ENCODE results near the gene EFCAB11.

The EFCAB11 gene

DNA sequence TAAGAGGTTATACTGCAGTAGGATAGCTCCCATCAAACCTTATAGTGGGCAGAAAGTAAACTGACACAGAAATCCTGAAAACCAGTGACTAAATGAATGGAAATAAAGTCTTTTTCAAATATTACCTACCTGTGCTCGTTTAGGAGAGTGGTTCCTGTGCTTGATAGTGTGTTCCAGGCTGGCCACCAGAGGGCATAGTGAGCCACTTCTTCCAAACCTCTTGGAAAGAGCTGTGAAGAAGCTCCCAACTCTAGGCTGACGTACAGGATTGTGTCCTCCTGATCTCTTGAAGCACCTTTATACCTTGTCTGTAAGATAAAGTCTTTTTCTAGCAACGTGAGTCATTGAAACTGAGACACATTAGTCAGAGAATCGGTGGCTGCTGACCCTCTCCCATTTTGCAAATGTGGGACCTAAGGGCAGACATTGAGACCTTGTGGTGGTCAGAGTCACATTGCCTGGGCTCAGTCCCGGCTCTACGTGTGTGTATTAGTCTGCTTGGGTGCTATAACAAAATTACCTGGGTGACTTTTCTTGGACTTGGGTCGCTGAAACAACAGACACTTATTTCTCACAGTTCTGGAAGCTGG lies 18.8 kb upstream of the EFCAB11 start:
- no peaks in the 10 kb centered on the region for H3K27me3 ChIP-seq (ENCODE audit: insufficient read depth, insufficient read length)
- no peak for TF ChIP-seq ZNF274 (IDR thresholded peaks at IDR 0.05; ENCODE audit: low read depth, low read length)
- TF ChIP-seq SUZ12 (IDR thresholded peaks at IDR 0.05; ENCODE audit: extremely low read depth, insufficient read depth, insufficient read length), result no peak
- TF ChIP-seq YY1 (IDR thresholded peaks at IDR 0.05; ENCODE audit: insufficient read depth, insufficient read length), result no peak
- no peaks in the 10 kb centered on the region for H3K9me3 ChIP-seq (ENCODE audit: insufficient read depth, low read length)
- no peaks in the 10 kb centered on the region for H3K4me1 ChIP-seq (ENCODE audit: insufficient read depth, insufficient read length)
- DNase-seq (ENCODE audit: low read depth, low spot score), result peak; percentile 42
- H3K4me3 ChIP-seq (ENCODE audit: insufficient read length, low read depth), result no peak overlapping the region
- H3K9ac ChIP-seq (ENCODE audit: insufficient read length, low read depth), result no peak overlapping the region
- peaks cover 69% of the 10 kb centered on the region for H3K36me3 ChIP-seq (ENCODE audit: insufficient read depth, insufficient read length, low read length)

DNA sequence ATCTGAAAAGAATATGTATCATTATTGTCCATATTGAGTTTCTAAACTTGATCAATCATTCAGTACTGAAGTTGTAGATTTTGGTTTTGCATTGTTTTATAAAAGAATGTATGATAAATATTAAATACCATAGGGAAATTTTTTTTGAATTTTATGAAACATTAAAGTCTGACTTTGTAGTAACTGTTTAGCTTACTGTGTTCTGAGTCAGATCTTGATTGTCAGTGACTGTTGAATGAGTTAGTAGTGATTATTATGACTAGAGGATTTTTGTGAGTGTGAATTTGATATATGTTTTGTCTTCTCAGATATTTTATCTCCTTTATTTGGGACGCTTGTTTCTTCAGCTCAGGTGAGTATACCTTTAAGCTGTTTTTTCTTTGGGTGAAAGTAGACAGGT lies 11.3 kb upstream of the EFCAB11 start:
- Histone ChIP-seq H3K4me1 (ENCODE audit: insufficient read depth, insufficient read length) (no peaks in the 10 kb centered on the region), H3K27me3 (ENCODE audit: insufficient read depth, insufficient read length) (no peaks in the 10 kb centered on the region), H3K9me3 (ENCODE audit: insufficient read depth, low read length) (no peaks in the 10 kb centered on the region), H3K36me3 (ENCODE audit: insufficient read depth, insufficient read length, low read length) (peaks cover 74% of the 10 kb centered on the region), H3K9ac (ENCODE audit: insufficient read length, low read depth) (no peak overlapping the region), H3K4me3 (ENCODE audit: insufficient read length, low read depth) (no peak overlapping the region)
- DNase-seq (ENCODE audit: low read depth, low spot score), result no peak
- TF ChIP-seq SUZ12 (IDR thresholded peaks at IDR 0.05; ENCODE audit: extremely low read depth, insufficient read depth, insufficient read length) (no peak), ZNF274 (IDR thresholded peaks at IDR 0.05; ENCODE audit: low read depth, low read length) (no peak), YY1 (IDR thresholded peaks at IDR 0.05; ENCODE audit: insufficient read depth, insufficient read length) (no peak)

DNA sequence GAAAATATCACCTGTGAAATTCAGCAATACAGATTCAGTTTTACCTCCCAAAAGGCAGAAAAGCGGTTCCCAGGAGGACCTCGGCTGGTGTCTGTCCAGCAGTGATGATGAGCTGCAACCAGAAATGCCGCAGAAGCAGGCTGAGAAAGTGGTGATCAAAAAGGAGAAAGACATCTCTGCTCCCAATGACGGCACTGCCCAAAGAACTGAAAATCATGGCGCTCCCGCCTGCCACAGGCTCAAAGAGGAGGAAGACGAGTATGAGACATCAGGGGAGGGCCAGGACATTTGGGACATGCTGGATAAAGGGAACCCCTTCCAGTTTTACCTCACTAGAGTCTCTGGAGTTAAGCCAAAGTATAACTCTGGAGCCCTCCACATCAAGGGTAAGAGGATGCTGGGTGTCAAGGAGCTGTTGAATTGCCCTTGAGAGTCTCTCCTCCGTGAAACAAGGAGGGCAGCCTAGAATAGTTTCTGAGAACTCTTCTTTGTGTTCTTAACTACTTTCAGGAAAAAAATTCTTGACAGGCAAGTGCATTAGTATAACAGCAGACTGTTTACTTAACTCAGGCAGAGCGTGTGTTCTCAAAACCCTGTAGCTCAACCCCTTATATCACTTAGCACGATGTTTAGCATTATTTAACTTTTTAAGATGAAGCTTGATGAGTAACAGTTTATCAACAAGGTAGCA lies 8.9 kb upstream of the EFCAB11 start:
- Histone ChIP-seq H3K4me1 (ENCODE audit: insufficient read depth, insufficient read length) (no peaks in the 10 kb centered on the region), H3K4me3 (ENCODE audit: insufficient read length, low read depth) (no peak overlapping the region), H3K9me3 (ENCODE audit: insufficient read depth, low read length) (peaks cover 1% of the 10 kb centered on the region; the same call in 1 of the 2 replicates), H3K36me3 (ENCODE audit: insufficient read depth, insufficient read length, low read length) (peaks cover 63% of the 10 kb centered on the region), H3K27me3 (ENCODE audit: insufficient read depth, insufficient read length) (no peaks in the 10 kb centered on the region), H3K9ac (ENCODE audit: insufficient read length, low read depth) (no peak overlapping the region)
- TF ChIP-seq YY1 (IDR thresholded peaks at IDR 0.05; ENCODE audit: insufficient read depth, insufficient read length) (no peak), ZNF274 (IDR thresholded peaks at IDR 0.05; ENCODE audit: low read depth, low read length) (no peak), SUZ12 (IDR thresholded peaks at IDR 0.05; ENCODE audit: extremely low read depth, insufficient read depth, insufficient read length) (no peak)
- no peak for DNase-seq (ENCODE audit: low read depth, low spot score)

DNA sequence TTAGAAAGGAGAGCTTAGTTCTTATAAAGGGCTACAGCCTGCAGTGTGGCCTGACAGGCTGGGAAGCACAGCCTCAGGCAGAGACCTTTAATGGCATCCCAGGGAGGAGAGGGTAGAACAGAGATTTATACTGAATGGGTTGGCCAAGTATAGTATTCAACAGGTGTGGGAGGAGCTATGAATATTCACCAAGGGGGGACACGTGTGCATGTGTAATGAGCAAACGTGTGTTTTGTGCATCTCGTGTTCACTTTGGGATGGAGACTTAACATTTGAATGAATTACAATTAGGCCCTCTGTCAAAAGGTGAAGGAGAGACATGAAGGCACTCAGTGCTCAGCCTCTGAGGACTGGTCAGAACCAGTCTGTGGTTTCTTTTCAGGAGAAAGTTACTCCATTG lies 6.4 kb upstream of the EFCAB11 start:
- no peak for TF ChIP-seq YY1 (IDR thresholded peaks at IDR 0.05; ENCODE audit: insufficient read depth, insufficient read length)
- no peak for TF ChIP-seq ZNF274 (IDR thresholded peaks at IDR 0.05; ENCODE audit: low read depth, low read length)
- TF ChIP-seq SUZ12 (IDR thresholded peaks at IDR 0.05; ENCODE audit: extremely low read depth, insufficient read depth, insufficient read length), result no peak
- H3K36me3 ChIP-seq (ENCODE audit: insufficient read depth, insufficient read length, low read length), result peaks cover 61% of the 10 kb centered on the region

DNA sequence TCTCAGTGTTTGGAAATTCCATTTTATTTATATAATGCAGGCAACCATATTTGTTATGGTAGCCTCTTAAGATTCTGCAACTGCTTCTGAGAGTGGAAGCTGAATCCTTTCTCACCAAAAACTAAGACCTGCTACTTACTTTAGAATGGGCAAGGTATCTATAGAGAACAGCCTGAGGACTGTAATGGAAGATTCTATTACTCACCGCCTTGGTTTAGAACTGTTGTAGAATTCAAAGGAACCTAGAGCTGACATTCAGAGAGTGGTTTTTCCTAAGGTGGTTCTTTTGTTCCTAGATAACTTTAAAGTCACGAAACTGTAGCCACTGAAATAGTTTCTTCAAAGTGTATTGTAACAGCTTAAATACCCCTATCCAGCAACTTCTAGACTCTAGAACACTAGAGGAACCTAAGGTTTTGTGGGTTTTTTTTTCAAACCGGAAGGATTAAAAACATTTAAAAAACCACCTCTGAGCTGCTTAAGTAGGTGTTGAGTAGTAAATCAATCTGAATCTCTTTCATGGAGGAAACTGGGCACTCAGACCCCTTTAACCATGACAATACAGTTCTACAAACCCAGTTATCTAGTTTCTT lies 5.4 kb upstream of the EFCAB11 start:
- peaks cover 55% of the 10 kb centered on the region for H3K36me3 ChIP-seq (ENCODE audit: insufficient read depth, insufficient read length, low read length)
- peaks cover 15% of the 10 kb centered on the region; the same call in 1 of the 2 replicates for H3K9me3 ChIP-seq (ENCODE audit: insufficient read depth, low read length)
- no peaks in the 10 kb centered on the region for H3K4me1 ChIP-seq (ENCODE audit: insufficient read depth, insufficient read length)
- no peaks in the 10 kb centered on the region for H3K27me3 ChIP-seq (ENCODE audit: insufficient read depth, insufficient read length)
- no peak overlapping the region for H3K4me3 ChIP-seq (ENCODE audit: insufficient read length, low read depth)
- no peak for TF ChIP-seq ZNF274 (IDR thresholded peaks at IDR 0.05; ENCODE audit: low read depth, low read length)
- TF ChIP-seq SUZ12 (IDR thresholded peaks at IDR 0.05; ENCODE audit: extremely low read depth, insufficient read depth, insufficient read length), result no peak
- no peak for TF ChIP-seq YY1 (IDR thresholded peaks at IDR 0.05; ENCODE audit: insufficient read depth, insufficient read length)
- H3K9ac ChIP-seq (ENCODE audit: insufficient read length, low read depth), result no peak overlapping the region
- DNase-seq (ENCODE audit: low read depth, low spot score), result no peak

More for the DNA sequence above, 6.4 kb upstream of the EFCAB11 start:
- no peaks in the 10 kb centered on the region for H3K4me1 ChIP-seq (ENCODE audit: insufficient read depth, insufficient read length)
- peaks cover 15% of the 10 kb centered on the region; the same call in 1 of the 2 replicates for H3K9me3 ChIP-seq (ENCODE audit: insufficient read depth, low read length)
- no peak overlapping the region for H3K9ac ChIP-seq (ENCODE audit: insufficient read length, low read depth)
- no peak for DNase-seq (ENCODE audit: low read depth, low spot score)
- no peaks in the 10 kb centered on the region for H3K27me3 ChIP-seq (ENCODE audit: insufficient read depth, insufficient read length)
- no peak overlapping the region for H3K4me3 ChIP-seq (ENCODE audit: insufficient read length, low read depth)

DNA sequence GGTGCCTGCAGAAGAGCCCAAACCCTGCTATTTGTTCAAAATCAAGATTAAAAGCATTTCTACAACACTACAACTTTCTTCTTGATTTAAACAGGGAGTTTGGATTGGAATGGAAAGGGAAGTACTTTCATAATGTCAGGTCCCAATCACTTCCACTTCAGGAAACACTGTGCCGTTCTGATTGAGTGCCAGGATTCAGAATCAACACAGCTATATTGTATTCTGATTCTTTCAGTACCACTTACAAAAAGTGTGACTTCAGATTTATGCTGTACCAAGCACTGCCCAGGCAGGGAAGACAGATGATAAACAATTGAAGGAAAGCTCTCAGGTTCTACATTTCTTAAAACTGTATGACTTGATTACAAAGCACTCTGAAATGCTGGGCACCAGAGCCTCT lies 4.4 kb upstream of the EFCAB11 start:
- Histone ChIP-seq H3K9me3 (ENCODE audit: insufficient read depth, low read length) (peaks cover 15% of the 10 kb centered on the region; the same call in 1 of the 2 replicates), H3K9ac (ENCODE audit: insufficient read length, low read depth) (no peak overlapping the region), H3K27me3 (ENCODE audit: insufficient read depth, insufficient read length) (no peaks in the 10 kb centered on the region), H3K4me3 (ENCODE audit: insufficient read length, low read depth) (no peak overlapping the region), H3K4me1 (ENCODE audit: insufficient read depth, insufficient read length) (no peaks in the 10 kb centered on the region), H3K36me3 (ENCODE audit: insufficient read depth, insufficient read length, low read length) (peaks cover 47% of the 10 kb centered on the region)
- no peak for TF ChIP-seq ZNF274 (IDR thresholded peaks at IDR 0.05; ENCODE audit: low read depth, low read length)
- no peak for TF ChIP-seq YY1 (IDR thresholded peaks at IDR 0.05; ENCODE audit: insufficient read depth, insufficient read length)
- TF ChIP-seq SUZ12 (IDR thresholded peaks at IDR 0.05; ENCODE audit: extremely low read depth, insufficient read depth, insufficient read length), result no peak
- no peak for DNase-seq (ENCODE audit: low read depth, low spot score)

DNA sequence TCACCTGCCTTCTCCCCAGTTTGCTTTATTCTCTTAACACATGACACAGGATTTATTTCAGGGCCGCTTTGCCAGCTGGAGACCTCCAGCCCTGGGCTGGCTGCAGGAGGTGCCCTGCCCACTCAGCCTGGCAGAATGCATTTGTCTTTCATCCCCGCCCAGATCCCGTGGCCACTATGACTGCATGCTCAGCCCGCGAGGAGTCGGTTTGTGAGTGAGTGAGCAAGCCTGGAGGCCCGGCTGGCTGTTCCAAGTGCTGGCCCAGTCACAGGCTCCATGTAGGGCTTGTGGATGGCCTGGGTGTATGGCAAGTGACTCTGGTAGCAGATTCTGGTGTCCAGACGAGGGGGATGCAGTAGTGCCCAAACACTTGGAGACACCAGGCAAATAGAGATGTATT lies 3.3 kb upstream of the EFCAB11 start:
- H3K9me3 ChIP-seq (ENCODE audit: insufficient read depth, low read length), result peaks cover 15% of the 10 kb centered on the region; the same call in 1 of the 2 replicates
- H3K9ac ChIP-seq (ENCODE audit: insufficient read length, low read depth), result no peak overlapping the region
- peaks cover 35% of the 10 kb centered on the region for H3K36me3 ChIP-seq (ENCODE audit: insufficient read depth, insufficient read length, low read length)
- TF ChIP-seq SUZ12 (IDR thresholded peaks at IDR 0.05; ENCODE audit: extremely low read depth, insufficient read depth, insufficient read length) (no peak), YY1 (IDR thresholded peaks at IDR 0.05; ENCODE audit: insufficient read depth, insufficient read length) (no peak), ZNF274 (IDR thresholded peaks at IDR 0.05; ENCODE audit: low read depth, low read length) (no peak)
- H3K4me3 ChIP-seq (ENCODE audit: insufficient read length, low read depth), result no peak overlapping the region
- no peak for DNase-seq (ENCODE audit: low read depth, low spot score)
- no peaks in the 10 kb centered on the region for H3K27me3 ChIP-seq (ENCODE audit: insufficient read depth, insufficient read length)
- no peaks in the 10 kb centered on the region for H3K4me1 ChIP-seq (ENCODE audit: insufficient read depth, insufficient read length)
